HG03378 (cell line): ENCODE measurements around the gene ZPBP2.
"Not testable (repeated sequence)": the region's sequence is repeated elsewhere in the genome, so short reads cannot be mapped to it uniquely, and the experiment has no call there.

ENCODE experiments used
- ATAC-seq: cut with Tn5 transposase; IDR thresholded peaks from one replicate; pipeline ENCODE4 v1.9.1; 2021; ENCODE audit warnings: mild to moderate bottlenecking, moderate library complexity; ENCODE audit not compliant: unreplicated experiment

ZPBP2 gene

GRCh38 chr17:39867880-39868553, at the start of gene ZPBP2:
TSS of gene ZPBP2 (plus strand) at chr17:39868202. CDS start at chr17:39868355, 153 bp downstream.
- no peak for ATAC-seq

- ATAC-seq, result no peak
Measured at GRCh38 chr17:39818358-39819000, 49.5 kb upstream of the ZPBP2 start.

GRCh38 chr17:39820541-39820940, 47.5 kb upstream of the ZPBP2 start:
- no peak for ATAC-seq

- no peak for ATAC-seq
Measured at GRCh38 chr17:39820987-39821386, 47.0 kb upstream of the ZPBP2 start.

GRCh38 chr17:39822051-39822451, 46.0 kb upstream of the ZPBP2 start:
- ATAC-seq, result no peak

- no peak for ATAC-seq
Measured at GRCh38 chr17:39823407-39824054, 44.5 kb upstream of the ZPBP2 start.

GRCh38 chr17:39826334-39826733, 41.7 kb upstream of the ZPBP2 start:
- ATAC-seq, result no peak

GRCh38 chr17:39828443-39828842, 39.6 kb upstream of the ZPBP2 start:
- no peak for ATAC-seq

- ATAC-seq, result no peak
Measured at GRCh38 chr17:39831588-39831987, 36.4 kb upstream of the ZPBP2 start.

- ATAC-seq, result no peak
Measured at GRCh38 chr17:39834017-39834416, 34.0 kb upstream of the ZPBP2 start.

GRCh38 chr17:39835038-39835786, 32.8 kb upstream of the ZPBP2 start:
- no peak for ATAC-seq

- no peak for ATAC-seq
Measured at GRCh38 chr17:39836117-39836516, 31.9 kb upstream of the ZPBP2 start.

GRCh38 chr17:39838057-39838456, 29.9 kb upstream of the ZPBP2 start:
- no peak for ATAC-seq

- no peak for ATAC-seq
Measured at GRCh38 chr17:39838784-39839183, 29.2 kb upstream of the ZPBP2 start.

GRCh38 chr17:39841134-39841683, 26.8 kb upstream of the ZPBP2 start:
- ATAC-seq, result no peak

- no peak for ATAC-seq
Measured at GRCh38 chr17:39845052-39845846, 22.8 kb upstream of the ZPBP2 start.

GRCh38 chr17:39846205-39846604, 21.8 kb upstream of the ZPBP2 start:
- no peak for ATAC-seq

GRCh38 chr17:39848600-39848999, 19.4 kb upstream of the ZPBP2 start:
- no peak for ATAC-seq

- not testable (repeated sequence) for ATAC-seq
Measured at GRCh38 chr17:39850186-39850585, 17.8 kb upstream of the ZPBP2 start.

GRCh38 chr17:39852239-39852638, 15.8 kb upstream of the ZPBP2 start:
- ATAC-seq, result no peak
